ENCODE measurements around the gene TUBA3D.
A peak's percentile ranks its signal among the peaks of the same experiment; 100 is the strongest.
"Not testable (repeated sequence)": the region's sequence is repeated elsewhere in the genome, so short reads cannot be mapped to it uniquely, and the experiment has no call there.

The TUBA3D gene

DNA sequence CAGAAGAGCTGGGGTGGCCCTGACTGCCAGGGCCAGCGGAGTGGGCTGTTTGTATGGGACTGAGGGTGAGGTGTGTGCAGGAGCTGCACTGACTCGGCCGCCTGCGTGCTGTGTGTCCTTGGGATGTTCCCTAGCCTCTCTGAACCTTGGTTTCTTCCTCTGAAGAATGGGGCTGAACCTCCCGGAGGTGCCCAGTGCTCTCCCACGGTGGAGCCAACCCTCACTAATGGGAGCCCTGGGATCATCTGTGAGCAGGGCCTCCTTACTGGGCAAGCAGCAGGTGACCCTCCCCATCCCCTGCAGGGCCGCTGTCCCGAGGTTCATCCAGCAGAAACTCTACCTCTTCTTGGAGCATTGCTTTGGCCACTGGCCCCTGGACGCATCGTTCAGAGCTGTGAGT lies 40.1 kb downstream of the TUBA3D start:
- no peak for DNase-seq

DNA sequence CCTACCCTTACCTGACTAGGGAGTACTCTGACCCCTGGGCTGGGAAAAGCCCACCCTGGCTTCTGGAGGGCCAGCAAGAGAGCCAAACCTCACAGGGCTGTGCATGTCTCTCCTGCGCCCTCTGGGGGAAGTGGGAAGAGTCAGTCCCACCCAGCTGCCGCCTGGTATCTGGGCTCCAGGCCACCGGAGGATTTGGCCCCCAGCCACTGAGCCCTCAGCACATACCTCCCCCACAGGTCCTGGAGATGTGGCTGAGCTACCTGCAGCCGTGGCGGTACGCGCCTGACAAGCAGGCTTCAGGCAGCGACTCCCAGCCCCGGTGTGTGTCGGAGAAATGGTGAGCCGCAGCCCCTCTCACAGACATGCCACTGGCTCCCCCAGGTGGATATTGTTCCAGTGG lies 40.7 kb downstream of the TUBA3D start:
- DNase-seq = not testable (repeated sequence)

DNA sequence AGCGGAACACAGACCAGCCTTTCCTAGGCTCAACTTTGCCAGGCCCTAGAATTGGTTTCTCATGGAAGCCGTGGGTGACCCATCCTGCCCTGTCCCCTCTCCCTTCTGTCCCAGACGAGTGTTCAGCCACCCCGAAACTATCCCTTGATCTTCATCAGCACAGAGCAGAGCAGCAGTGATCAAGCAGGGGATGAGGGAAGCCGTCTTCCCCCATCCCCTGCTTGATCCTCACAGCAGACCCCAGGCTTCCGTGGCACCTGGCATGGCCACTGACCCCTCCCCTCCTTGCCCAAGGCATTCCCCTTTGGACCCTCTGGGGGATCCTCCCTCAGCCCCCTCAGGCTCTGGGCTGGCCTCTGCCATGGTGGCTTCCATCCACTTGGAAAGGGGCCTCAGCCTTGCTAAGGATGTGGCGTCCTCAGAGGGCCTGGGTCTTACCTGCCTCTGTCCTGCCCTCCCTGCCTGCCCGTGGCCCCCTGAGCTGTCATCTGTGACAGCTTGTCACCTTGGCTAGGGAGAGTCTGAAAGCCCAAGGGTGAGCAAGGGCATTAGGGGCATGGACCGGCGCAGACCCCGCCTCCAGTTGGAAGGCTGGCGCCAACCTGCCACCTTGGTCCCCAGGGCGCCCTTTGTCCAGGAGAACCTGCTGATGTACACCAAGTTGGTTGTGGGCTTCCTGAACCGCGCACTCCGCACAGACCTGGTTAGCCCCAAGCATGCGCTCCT lies 41.4 kb downstream of the TUBA3D start:
- DNase-seq = no peak

DNA sequence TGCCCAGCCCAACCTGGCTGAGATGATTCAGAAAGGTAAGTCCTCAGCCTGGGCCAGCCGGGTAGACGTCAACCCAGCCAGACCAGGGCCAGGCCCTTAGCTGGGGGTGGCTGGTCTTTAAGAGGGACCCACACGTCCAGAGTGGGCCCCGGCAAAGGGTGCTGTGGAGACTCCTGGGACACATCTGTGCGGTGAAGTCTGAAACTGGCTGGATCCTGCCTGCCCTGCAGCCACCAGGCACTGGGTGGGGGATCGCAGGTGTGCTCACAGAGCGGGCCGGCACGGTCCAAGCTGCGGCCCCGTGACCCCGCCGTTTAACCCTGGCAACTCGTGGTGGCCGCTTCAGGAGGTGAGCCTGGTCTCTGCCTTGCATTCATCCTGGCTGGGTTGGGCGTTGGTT lies 41.9 kb downstream of the TUBA3D start:
- DNase-seq = not testable (repeated sequence)

DNA sequence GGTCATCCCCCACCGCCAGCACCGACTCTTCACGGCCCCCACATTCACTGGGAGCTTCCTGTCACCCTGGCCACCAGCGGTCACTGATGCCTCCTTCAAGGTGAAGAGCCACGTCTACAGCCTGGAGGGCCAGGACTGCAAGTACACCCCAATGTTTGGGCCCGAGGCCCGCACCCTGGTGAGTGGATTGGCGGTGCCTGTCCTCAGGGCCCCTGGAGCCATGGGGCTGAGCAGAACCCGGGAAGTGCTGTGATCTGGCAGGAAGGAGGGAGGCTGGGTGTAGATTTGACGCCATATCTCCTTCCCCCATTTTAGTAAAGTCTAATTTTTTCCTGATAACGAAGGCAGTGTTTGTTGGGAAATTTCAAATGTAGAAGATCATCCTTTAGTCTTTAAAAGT lies 42.6 kb downstream of the TUBA3D start:
- DNase-seq = not testable (repeated sequence)

DNA sequence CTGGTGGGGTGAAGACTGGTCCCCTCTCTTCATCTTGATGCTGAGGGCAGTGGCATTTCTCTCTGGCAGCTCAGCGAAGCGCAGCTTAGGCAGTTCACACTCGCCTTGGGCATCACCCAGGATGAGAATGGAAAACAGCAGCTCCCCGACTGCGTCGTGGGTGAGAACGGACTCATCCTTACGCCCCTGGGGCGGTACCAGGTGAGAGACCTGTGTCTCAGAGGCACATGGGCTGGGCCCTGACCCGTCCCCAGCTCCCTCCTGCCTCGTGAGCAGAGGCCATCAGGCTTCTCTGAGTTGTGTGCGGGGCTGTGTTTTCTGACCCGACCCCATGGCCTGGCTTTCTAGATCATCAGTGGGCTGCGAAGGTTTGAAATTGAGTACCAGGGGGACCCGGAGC lies 43.5 kb downstream of the TUBA3D start:
- no peak for DNase-seq

DNA sequence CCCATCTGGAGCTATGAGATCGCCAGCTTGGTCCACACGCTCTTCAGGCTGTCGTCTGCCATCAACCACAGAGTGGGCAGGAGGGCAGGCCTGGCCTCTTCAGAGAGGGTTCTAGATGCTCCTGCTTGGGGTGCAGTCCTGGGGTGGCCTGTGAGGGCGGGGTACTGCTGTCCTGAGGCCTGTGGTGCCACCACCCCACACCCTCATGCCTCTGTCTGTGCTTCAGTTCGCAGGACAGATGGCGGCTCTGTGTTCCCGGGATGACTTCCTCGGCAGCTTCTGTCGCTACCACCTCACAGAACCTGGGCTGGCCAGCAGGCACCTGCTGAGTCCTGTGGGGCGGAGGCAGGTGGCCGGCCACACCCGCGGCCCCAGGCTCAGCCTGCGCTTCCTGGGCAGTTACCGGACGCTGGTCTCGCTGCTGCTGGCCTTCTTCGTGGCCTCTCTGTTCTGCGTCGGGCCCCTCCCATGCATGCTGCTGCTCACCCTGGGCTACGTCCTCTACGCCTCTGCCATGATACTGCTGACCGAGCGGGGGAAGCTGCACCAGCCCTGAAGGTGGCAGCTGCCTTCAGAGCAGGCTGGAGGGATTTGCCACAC lies 44.1 kb downstream of the TUBA3D start:
- DNase-seq = not testable (repeated sequence)

DNA sequence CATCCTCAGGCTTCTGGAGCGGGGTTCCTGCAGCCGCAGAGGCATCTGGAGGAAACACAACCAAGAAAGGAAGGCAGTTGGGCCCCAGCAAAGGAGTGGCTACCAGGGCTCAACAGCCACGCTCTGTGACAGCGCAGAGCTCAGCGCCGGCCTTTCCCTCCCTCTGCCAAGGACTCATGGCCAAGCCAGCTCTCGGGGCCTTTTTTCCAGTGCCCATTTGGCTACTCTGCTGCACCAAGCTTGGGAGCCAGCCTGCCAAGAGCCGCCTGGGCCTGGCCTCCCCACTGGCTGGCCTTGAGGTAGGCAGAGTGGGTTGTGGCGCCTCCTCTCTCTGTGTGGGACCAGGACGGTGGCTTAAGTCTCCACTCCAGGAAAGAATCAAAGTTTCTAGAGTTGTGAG lies 44.6 kb downstream of the TUBA3D start:
- DNase-seq = no peak

DNA sequence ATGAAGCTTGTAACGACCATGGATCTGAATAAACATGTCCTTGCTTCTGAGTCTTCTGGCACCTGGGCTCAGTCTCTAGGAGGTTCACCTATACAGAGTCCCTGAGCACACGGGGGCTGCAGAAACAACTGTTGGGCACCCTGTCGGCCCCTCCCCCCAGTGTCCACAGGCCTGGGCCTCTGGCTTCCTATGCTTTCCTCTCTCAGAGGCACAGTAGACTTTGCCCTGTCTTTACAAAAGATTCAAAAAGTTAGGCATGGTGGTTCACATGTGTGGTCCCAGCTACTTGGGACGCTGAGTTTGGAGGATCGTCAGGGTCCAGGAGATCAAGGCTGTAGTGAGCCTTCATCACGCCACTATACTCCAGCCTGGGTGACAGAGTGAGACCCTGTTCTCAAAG lies 45.6 kb downstream of the TUBA3D start:
- DNase-seq = not testable (repeated sequence)

DNA sequence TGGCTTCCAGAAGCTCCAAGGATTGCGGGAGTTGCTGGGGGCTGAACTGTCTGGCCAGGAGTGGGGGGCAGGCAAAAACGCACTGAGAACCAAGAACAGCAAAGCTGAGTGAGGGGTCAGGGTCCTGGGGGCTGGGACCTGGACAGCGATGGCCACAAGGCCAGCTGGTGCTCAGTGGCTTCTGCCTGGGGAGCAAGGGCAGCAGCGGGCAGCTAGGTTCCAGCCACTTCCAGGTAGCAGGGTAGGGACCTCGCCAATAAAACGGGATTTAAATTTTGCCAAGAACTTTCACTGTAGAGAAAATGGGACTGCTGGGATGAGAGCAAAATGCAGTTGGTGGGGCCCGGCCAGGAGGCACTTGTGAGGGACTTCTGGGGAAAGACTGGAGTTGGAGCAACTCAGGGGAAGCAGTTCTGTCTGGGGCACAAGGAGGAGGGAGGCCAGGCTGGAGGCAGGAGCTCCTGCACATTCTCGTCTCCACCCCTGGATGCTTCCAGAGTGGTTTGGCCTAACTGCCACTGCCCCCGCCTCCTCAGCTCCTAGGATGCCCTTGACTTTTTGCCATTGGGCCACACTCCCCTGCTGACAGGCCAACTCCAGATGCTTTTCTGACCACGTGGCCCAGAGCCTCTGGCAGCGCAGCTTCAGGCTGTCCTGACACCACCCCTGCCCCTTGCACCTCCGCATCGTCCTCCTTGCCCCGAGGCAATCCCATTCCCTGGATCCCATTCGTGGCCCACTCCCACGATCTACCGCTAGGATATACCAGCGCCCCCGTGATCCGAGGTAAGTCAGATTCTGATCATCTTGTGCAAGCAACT lies 46.3 kb downstream of the TUBA3D start:
- no peak for DNase-seq

DNA sequence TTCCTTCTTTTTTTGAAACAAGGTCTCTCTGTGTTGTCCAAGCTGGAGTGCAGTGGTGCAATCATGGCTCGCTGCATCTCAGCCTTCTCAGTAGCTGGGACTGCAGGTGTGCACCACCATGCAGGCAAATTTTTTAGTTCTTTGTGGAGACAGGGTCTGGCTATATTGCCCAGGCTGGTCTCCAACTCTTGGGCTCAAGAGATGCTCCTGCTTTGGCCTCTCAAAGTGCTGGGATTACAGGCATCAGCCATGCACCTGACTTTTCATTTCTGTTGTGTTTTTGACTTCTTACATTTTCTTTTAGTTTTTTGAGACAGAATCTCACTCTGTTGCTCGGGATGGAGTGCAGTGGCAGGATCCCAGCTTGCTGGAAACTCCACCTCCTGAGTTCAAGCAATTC lies 49.3 kb downstream of the TUBA3D start:
- not testable (repeated sequence) for DNase-seq

DNA sequence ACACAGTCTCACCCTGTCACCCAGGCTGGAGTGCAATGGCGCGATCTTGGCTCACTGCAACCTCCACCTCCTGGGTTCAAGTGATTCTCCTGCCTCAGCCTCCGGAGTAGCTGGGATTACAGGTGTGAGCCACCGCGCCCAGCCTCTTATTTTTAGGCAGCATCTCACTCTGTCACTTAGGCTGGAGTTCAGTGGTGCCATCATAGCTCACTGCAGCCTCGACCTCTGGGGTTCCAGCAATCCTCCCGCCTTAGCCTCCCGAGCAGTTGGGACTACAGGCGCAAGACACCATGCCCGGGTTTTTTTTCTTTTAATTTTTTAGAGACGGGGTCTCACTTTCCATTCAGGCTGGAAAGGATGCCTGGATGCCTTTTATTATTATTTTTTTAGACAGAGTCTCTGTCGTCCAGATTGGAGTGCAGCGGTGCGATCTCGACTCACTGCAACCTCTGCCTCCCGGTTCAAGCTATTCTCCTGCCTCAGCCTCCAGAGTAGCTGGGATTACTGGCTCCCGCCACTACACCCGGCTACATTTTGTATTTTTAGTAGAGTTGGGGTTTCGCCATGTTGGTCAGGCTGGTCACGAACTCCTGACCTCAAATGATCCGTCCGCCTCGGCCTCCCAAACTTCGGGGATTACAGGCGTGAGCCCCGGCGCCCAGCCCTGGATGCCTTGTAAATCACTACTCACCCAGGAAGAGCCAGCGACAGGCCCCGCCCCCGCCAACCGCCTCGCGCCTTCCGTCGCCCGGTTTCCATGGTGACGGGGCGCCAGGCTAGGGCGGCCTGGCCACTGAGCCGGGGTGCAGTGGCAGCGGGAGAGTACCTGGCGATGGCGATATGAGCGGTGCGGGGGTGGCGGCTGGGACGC lies 51.4 kb downstream of the TUBA3D start, which contains the start of gene CCDC74A:
Gene CCDC74A, plus strand, starts transcription at position 758 of the 871 bp plus-strand sequence. Its CDS starts 83 bp downstream, at position 841.
- DNase-seq = peak; percentile 45

DNA sequence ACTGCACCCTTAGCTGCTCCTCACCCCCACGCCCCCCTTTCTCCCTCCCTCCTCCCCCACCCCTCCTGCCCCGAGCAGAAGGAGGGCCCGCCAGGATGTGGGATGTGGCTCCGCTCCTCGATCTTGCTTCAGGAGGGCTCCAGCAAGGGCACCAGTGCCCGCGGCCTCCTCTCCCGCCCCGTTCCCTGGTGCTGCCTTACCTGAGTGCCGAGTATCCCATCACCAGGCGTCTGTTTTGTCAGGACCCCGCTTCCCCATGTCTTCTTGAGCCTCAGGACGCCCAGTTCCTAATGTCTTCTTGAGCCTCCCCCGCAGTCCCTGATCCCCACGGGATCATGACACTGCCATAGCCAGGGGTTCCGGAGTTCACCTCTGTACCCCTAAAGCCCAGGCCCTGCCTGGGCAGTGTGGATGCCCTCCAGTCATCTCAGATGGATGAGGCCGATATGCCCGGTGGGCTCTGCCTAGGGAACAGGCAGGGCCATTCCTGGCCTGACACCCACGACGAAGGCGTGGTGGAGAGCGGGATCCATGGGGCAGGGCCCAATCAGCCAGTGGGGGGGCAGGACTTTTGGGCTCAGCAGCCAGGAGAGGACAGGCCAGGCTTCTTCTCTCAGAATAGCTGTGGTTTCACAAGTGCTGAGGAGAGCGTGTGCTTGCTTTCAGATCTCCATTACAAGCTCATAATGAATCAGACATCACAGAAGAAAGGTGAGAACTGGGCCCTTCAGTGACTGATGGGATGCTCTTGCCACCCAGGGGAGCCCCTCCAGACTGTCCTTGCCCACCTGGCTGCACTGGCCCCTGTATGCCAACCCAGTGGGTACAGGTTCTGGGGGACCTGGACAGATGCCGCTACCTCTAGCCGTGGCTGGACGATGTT lies 53.3 kb downstream of the TUBA3D start:
- DNase-seq = not testable (repeated sequence)

DNA sequence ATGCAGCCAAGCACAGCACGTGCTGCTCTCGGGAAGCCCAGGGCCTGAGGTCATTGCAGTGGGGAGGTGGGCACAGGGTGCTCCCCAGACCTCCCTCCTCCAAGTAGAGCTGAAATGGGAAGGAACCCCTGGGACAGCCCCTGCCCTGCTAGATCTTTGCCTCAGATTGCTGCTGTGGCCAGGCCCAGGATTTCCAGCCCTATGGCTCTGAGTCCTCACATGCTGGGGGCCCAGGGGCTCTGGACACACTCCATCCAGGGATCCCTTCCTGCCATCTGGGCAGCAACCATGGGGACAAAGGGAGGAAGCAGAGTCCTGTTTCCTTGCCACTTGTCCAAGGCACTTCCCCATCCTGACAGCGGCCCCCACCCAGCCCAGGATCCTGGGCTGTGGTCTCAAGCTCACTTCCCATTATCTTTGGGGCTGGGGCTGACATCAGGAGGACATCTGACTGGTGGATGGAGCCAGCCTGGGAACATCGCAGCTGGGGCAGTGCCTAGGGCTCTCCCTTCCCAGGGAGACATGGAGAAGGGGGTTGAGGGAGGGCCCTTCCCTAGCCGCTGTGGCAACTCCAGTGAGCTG lies 54.0 kb downstream of the TUBA3D start:
- DNase-seq = not testable (repeated sequence)

DNA sequence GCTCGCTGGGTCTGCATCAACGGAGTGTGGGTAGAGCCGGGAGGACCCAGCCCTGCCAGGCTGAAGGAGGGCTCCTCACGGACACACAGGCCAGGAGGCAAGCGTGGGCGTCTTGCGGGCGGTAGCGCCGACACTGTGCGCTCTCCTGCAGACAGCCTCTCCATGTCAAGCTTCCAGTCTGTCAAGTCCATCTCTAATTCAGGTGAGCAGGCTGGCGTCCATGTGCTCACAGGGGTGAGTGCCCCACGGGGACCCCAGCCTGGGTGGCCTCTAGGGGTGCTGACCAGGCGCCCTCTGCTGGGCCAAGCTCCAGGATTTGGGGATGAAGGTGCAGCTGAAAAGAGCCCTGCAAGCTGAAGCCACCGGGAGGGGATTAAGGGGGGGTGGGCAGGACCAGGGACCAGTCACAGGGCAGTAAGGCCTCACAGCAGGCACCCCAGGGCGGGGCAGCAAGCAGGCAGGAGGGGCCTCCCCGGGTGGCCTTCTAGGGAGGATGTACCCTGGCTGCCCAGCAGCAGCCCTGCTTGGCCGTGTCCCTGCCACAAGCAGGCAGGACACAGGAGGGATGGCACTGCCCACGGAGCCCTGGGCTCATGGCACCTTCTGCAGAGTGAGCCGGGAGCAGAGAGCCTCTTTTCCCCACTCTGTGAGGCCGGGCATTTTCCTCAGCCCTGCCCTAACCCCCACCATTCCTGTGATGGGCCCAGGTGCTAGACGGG lies 54.9 kb downstream of the TUBA3D start:
- DNase-seq = not testable (repeated sequence)

DNA sequence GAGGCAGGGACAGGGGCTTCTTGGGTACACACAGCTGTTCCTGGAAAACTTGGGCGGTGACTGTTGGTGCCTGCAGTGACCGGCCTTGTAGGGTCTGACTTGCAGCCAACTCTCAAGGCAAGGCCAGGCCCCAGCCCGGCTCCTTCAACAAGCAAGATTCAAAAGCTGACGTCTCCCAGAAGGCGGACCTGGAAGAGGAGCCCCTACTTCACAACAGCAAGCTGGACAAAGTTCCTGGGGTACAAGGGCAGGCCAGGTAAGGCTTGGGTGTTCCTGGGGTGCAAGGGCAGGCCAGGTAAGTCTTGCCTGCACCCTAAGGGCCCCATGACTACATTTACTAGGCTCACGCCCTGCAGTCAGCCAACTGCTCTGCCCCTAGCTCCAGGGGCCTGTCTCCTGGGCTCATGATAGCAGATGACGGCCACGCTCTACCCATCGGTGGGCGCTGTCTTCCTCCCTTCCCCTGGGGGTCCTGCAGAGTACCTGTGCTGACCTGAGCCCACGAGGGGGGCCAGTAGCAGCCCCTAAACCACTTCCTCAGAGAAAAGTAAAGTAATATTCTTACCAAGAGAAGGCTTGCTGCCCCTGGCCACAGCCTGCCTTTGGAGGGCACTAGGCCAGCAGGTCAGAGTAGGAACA lies 55.7 kb downstream of the TUBA3D start:
- not testable (repeated sequence) for DNase-seq

Measured in NCI-H2107 (cell line).